DMS153 (cell line): ENCODE results near the gene DUSP14.
"Not testable (repeated sequence)": the region's sequence is repeated elsewhere in the genome, so short reads cannot be mapped to it uniquely, and the experiment has no call there.

Source experiments
- DNase-seq: peaks from one replicate; lab custom pipeline; 2025; lab: John Stamatoyannopoulos, UW

DUSP14 gene, protein sequence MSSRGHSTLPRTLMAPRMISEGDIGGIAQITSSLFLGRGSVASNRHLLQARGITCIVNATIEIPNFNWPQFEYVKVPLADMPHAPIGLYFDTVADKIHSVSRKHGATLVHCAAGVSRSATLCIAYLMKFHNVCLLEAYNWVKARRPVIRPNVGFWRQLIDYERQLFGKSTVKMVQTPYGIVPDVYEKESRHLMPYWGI

DNA sequence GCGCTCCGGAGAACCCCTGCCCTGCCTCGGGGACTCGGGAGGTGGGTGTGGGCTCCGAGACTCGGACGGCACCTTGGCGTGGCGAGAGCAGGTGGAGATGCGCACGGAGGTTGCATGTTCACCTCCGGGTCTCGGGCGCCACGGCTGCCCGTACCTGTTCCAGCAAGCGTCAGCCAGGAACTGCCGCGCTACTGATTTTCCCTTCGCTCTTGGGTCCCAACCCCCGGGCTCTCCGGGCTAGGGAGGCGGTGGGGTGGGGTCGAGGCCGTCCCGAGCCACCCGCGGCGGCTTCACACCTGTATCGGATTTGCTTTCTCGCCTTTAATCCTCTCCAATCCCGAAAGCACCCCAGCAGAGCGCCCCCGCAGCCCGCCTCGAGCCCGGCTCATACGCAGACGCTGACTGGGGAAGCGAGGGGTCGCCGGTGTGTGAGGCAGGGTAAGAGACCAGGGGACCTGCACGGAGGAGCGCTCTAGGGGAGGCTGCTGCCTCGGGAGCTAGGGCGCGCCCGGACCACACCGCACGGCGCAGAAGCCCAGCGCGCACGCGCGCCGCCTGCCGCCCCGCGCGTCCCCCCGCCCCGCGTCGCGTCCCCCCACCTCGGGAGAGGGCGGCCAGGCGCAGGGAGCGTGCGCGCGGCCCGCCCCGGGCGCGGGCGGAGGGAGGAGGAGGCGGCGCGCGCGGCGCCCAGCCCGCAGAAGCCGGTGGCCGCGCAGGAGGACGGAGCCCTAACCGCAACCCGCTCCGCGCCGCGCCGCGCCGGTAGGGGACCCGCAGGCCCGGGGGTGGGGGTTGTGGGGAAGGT is at the start of gene DUSP14:
Gene DUSP14, plus strand, starts transcription at position 695 of the 805 bp plus-strand sequence. CDS start 22,382 bp downstream, outside the sequence.
- peak; percentile 51 for DNase-seq

- no peak for DNase-seq
Observed at GRCh38 chr17:37440424-37440823, 49.3 kb upstream of the DUSP14 start.

- DNase-seq, result not testable (repeated sequence)
Observed at GRCh38 chr17:37441369-37442014, 48.2 kb upstream of the DUSP14 start.

- peak; percentile 1 for DNase-seq
Observed at GRCh38 chr17:37446027-37446426, 43.7 kb upstream of the DUSP14 start.

DNA sequence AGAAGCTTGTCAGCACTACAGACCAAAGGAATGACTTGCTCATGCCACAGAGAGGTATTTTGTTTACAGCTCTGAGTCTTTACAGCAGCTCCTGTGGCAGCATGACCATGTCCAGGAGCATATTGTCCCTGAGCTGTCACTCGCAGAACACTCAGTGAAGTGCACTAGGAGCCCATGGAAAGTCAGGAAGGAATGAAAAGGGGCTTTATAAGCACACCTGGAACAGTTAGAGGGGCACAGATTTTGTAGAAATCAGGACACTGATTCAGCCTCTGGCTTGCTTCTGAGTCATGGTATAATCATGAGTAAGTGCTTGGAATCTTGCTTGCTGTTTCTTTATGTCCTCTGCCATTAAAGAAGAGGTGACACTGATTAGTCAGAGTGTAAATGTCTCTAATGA is 42.0 kb upstream of the DUSP14 start:
- no peak for DNase-seq

GRCh38 chr17:37450112-37450511 is 39.6 kb upstream of the DUSP14 start:
- no peak for DNase-seq

DNA sequence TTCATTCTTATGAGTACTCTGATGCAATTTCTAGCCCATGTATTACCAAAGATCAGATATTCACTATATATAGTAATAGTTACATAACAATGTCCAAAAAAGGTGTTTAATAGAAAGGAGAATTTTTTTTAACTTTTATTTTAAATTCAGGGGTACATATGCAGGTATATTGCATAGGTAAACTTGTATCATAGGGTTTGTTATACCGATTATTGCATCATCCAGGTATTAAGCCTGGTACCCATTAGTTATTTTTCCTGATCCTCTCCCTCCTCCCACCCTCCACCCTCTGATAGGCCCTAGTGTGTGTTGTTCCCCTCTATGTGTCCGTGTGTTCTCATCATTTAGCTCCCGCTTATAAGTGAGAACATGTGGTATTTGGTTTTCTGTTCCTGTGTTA is 31.9 kb upstream of the DUSP14 start:
- DNase-seq, result not testable (repeated sequence)

DNA sequence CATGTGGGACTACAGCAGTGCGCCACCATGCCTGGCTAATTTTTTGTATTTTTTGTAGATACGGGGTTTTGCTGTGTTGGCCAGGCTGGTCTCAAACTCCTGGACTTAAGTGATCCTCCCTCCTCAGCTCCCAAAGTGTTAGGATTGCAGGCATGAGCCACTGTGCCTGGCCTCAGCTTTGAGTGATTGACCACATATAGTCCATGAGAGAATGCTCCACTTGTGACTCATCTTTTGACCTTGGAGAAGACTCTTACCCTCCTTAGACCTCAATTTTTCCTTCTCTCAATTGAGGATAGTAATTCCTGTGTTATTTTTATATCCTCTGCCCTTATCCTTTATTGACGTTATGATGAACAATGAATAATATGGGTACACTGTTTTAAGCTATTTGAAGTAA is 30.9 kb upstream of the DUSP14 start:
- DNase-seq, result no peak

DNA sequence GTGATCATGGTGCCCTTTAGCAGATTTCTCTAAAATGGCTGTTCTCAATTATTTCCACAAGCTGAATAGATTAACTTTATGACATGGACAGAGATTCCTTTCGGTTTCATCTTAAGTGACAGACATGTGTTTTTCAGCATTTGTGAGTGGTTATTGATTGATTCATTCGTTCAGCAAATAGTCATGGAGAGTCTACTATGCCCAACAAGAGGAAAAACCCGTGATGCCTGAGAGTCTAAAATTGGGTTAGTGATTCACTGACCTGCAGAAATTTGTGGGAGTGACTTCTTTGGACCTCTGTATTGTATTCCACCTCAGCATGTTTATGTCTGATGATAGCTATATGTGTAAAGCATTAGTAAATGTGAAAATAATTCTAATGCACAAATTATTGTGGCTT is 28.0 kb upstream of the DUSP14 start:
- DNase-seq, result no peak

DNA sequence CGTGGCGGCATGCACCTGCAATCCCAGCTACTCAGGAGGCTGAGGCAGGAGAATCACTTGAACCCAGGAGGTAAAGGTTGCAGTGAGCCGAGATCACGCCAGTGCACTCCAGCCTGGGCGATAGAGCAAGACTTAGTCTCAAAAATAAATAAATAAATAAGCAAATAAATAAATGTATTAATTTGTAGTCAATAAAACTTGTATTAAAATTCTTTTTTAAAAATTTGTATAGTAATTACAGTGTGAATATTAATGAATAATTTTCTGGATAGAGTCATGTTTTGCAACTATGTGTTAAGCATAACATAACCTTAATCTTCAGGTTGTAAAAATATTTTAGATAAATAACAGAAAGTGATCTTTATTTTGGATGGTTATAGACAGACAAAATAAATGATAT is 27.2 kb upstream of the DUSP14 start:
- no peak for DNase-seq

DNA sequence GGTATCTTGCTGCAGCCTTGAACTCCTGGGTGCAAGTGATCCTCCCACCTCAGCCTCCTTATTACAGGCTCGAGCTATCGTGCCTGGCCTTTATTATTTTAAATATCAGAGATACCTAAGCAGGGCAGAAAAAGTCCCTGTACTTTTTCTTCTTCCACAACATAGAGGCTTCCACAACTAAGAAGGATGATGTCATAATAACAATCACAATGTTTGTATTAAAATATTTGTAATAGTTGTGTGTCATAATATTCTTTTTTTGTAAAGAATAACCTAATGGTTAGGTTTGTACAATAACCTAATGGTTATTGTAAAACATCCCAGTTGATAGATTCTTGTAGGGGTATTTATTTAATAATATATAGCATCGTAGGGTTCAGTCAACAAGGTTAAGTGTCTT is 26.7 kb upstream of the DUSP14 start:
- no peak for DNase-seq

GRCh38 chr17:37465069-37465616 is 24.5 kb upstream of the DUSP14 start:
- DNase-seq, result no peak

DNA sequence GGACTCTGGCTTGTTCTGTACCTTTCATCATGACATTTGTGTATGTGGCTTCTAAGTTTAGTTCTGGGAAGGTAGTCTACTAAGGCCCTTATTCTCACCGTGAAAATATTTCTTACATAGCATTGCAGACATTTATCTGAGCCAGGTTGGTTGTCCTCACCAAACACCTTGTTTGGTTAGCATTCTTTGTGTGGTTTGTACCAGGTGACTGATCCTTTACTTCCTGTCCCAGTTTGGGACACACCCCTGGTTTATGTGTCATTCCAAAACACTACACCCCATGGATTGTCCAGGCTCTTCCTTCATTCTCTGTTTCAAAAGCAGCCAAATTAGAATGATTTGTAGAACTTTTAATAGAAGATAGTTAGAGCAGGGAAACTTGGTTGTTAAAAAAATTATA is 23.2 kb upstream of the DUSP14 start:
- DNase-seq, result no peak

- DNase-seq, result no peak
Observed at GRCh38 chr17:37470181-37470580, 19.5 kb upstream of the DUSP14 start.

- DNase-seq, result no peak
Observed at GRCh38 chr17:37475731-37476420, 13.8 kb upstream of the DUSP14 start.

- DNase-seq, result no peak
Observed at GRCh38 chr17:37476431-37477120, 13.1 kb upstream of the DUSP14 start.

DNA sequence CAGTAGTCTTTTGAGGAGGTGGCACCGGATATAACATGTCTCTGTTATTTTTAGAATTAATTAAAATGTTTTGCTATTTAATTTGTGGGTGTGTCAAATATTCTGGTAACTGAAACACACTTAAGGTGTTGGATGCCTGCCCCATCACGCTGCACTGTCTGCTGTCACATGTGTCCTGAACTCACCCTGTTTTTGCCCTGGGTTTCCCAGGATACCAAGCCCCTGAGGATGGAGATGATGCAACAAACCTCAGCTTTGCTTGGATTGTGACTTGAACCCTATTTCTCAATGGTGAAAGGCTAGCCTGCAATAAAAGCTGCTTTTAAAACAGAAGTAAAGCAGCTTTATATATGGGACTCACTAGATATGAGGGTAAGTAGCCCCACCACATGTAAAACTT is 11.5 kb upstream of the DUSP14 start:
- no peak for DNase-seq

DNA sequence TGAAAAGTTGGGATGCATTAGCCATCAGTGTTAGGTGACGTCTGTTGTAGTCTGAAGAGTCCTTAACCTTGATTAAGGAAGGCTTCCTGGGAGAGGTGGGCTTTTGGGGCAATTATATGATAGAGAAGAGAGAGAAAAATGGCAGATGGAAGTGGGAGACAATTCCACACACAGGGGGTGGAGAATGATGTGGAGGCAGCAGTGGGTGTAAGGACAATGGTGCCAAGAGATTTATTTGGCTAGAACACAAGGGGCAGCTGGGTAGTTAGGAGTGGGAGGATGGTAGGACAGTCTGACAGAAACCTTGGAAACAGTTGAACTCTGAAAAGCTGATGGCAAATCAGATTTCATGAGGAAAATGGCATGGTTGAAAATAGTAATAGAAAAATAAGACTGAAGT is 10.7 kb upstream of the DUSP14 start:
- DNase-seq, result no peak

GRCh38 chr17:37480427-37480826 is 9.3 kb upstream of the DUSP14 start:
- DNase-seq, result no peak

- no peak for DNase-seq
Observed at GRCh38 chr17:37481001-37481665, 8.6 kb upstream of the DUSP14 start.
